Esophagus muscularis mucosa (tissue), 3 donors: ENCODE results near the gene KANSL1.

Source experiments
- CTCF ChIP-seq, 3 experiments: fragments of 200-600 bp in 2 of 3; fragments of 450-650 bp in 1 of 3; sonication (generic) in 2 of 3; IDR thresholded peaks; one replicate each; pipeline ENCODE4 v1.5.1; 2017 to 2019; ENCODE audit warnings: antibody characterized with exemption in 3 of 3, mild to moderate bottlenecking in 2 of 3, moderate library complexity in 1 of 3
- POLR2A ChIP-seq: fragments of 450-650 bp; IDR thresholded peaks from one replicate; pipeline ENCODE4 v1.6.1; 2017; ENCODE audit warnings: antibody characterized with exemption, moderate library complexity, mild to moderate bottlenecking, low read depth
- POLR2AphosphoS5 ChIP-seq, 2 donors: sonication (generic); formaldehyde crosslinking; IDR thresholded peaks; one replicate each; pipeline ENCODE4 v1.6.1; 2017; ENCODE audit warnings: antibody characterized with exemption in 2 of 2

- TF ChIP-seq POLR2AphosphoS5 (IDR thresholded peaks at IDR 0.05) (no peak), CTCF (IDR thresholded peaks at IDR 0.05) (no peak), POLR2A (no peak)
These were observed 38.9 kb downstream of the KANSL1 start for GRCh38 chr17:46154151-46154816.
